ENCODE results near the gene PHYKPL.

PHYKPL gene

GRCh38 chr5:178222292-178222691 lies 10.3 kb downstream of the PHYKPL start:
- no peak for DNase-seq

- DNase-seq = no peak
Measured at GRCh38 chr5:178221853-178222252, 10.7 kb downstream of the PHYKPL start.

GRCh38 chr5:178221282-178221681 lies 11.3 kb downstream of the PHYKPL start:
- DNase-seq = no peak

GRCh38 chr5:178218827-178219226 lies 13.8 kb downstream of the PHYKPL start:
- no peak for DNase-seq

- no peak for DNase-seq
Measured at GRCh38 chr5:178218237-178218776, 14.3 kb downstream of the PHYKPL start.

- no peak for DNase-seq
Measured at GRCh38 chr5:178216779-178217178, 15.8 kb downstream of the PHYKPL start.

GRCh38 chr5:178216088-178216534 lies 16.5 kb downstream of the PHYKPL start:
- no peak for DNase-seq

- no peak for DNase-seq
Measured at GRCh38 chr5:178215280-178216002, 17.2 kb downstream of the PHYKPL start.

GRCh38 chr5:178214160-178214803 lies 18.3 kb downstream of the PHYKPL start:
- no peak for DNase-seq

- no peak for DNase-seq
Measured at GRCh38 chr5:178213748-178214151, 18.9 kb downstream of the PHYKPL start.

- no peak for DNase-seq
Measured at GRCh38 chr5:178213003-178213461, 19.6 kb downstream of the PHYKPL start.

- no peak for DNase-seq
Measured at GRCh38 chr5:178212241-178213002, 20.2 kb downstream of the PHYKPL start.

- no peak for DNase-seq
Measured at GRCh38 chr5:178211095-178212048, 21.2 kb downstream of the PHYKPL start.

GRCh38 chr5:178210686-178211085 lies 21.9 kb downstream of the PHYKPL start:
- no peak for DNase-seq

GRCh38 chr5:178210073-178210535 lies 22.5 kb downstream of the PHYKPL start:
- no peak for DNase-seq

GRCh38 chr5:178209334-178210072 lies 23.1 kb downstream of the PHYKPL start:
- DNase-seq = no peak

- DNase-seq = no peak
Measured at GRCh38 chr5:178208540-178209227, 23.9 kb downstream of the PHYKPL start.

GRCh38 chr5:178207917-178208280 lies 24.7 kb downstream of the PHYKPL start:
- DNase-seq = no peak

- no peak for DNase-seq
Measured at GRCh38 chr5:178207183-178207916, 25.3 kb downstream of the PHYKPL start.

All from CD4-positive, alpha-beta T cell treated with Interleukin-6 for 4 hours (primary cell).